Left lung (tissue), 10 donors: Measurements from ENCODE around the gene LOXHD1. TPM values are rescaled to one million over a fixed set of nuclear protein-coding genes. Genes with fewer than 3 reads are reported as not detected.

ENCODE experiments used
- ATAC-seq: fragments of 200-7000 bp; cut with Tn5 transposase; one replicate; pipeline ENCODE4 v1.9.1; 2020; ENCODE audit warnings: moderate library complexity
- DNase-seq, 4 donors: peaks; one replicate each; pipeline ENCODE4 v3.0.0-alpha.2; 2013 to 2020
- H3K27ac ChIP-seq, 2 donors: fragments of 200-600 bp; sonication (generic) in 1 of 2; one replicate each; pipeline versions ENCODE4 v1.5.0 to v1.8.0; 2020 to 2021
- H3K27me3 ChIP-seq, 2 donors: fragments of 200-600 bp; sonication (generic) in 1 of 2; one replicate each; pipeline versions ENCODE4 v1.5.0 to v1.8.0; 2020 to 2021
- H3K36me3 ChIP-seq, 2 donors: fragments of 200-600 bp; sonication (generic) in 1 of 2; one replicate each; pipeline versions ENCODE4 v1.5.0 to v1.8.0; 2020 to 2021
- H3K4me1 ChIP-seq, 2 donors: fragments of 200-600 bp; one replicate each; pipeline ENCODE4 v1.8.0; 2021
- H3K4me3 ChIP-seq, 2 donors: fragments of 200-600 bp; sonication (generic) in 1 of 2; one replicate each; pipeline versions ENCODE4 v1.5.0 to v1.8.0; 2020 to 2021; ENCODE audit warnings: mild to moderate bottlenecking in 1 of 2
- H3K9me3 ChIP-seq, 2 donors: fragments of 200-600 bp; sonication (generic) in 1 of 2; one replicate each; pipeline versions ENCODE4 v1.5.0 to v1.8.0; 2020 to 2021
- intact Hi-C, 2 donors: fragments of 100-400 bp; cut with DNase I; formaldehyde crosslinking; loops; one replicate each; pipeline versions ENCODE4 v1.11.2 to v1.14.2; 2022
- polyA plus RNA-seq, 6 donors: library from polyadenylated mRNA; unstranded; fragments of 120-200 nt; gene quantifications; one replicate each; pipeline ENCODE4 v1.2.1, GENCODE V29; 2013; ENCODE audit not compliant: insufficient read length in 6 of 6
- total RNA-seq, 2 donors: library from RNA; stranded (reverse); fragmentation: NEBNext Ultra II Directional; extraction: Animal tissue kit (Norgen Biotek cat#: 25700); gene quantifications; one replicate each; pipeline ENCODE4 v1.2.1, GENCODE V29; 2021
- TF ChIP-seq, protein P1 (sequence below), 2 donors: fragments of 200-600 bp; sonication (generic) in 1 of 2; IDR thresholded peaks; one replicate each; pipeline versions ENCODE4 v1.5.0 to v1.8.0; 2021; ENCODE audit warnings: antibody characterized with exemption in 2 of 2
- donor health status: DM: no; HTN: yes; CAD: no.
- donor health status: DM: no; HTN: no; CAD: no.

Gene LOXHD1
- total and polyA plus RNA-seq, 8 donors, result 0.52 to 2.0 (median 1.2) TPM

DNA sequence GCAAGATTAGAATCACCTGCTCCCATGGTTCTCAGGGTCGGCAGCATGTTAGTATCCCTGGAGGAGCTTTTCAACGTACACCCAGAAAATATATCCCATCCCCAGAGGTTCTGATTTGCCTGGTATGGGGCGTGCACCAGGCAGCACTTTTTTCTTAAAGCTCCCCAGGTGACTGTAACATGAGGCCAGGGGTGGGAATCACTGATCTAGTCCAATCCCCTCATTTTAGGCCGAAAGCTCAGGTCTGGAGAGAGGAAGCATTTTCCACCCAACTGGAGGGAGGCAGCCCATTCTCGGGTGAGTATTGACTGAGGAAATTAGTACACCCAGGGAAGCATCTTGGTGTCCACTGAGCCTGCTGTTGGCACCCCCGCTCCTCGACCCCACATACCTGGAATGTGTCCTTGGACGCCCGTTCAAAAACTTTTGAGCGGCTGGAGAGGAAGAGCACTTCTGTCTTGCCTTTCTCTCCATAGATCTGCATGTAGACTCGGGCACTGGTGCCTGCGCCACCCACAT is 94.3 kb downstream of the LOXHD1 start:
- Histone ChIP-seq H3K27me3 (no peaks in the 10 kb centered on the region), H3K9me3 (no peaks in the 10 kb centered on the region), H3K27ac (no peak overlapping the region), H3K4me1 (no peaks in the 10 kb centered on the region), H3K36me3 (no peaks in the 10 kb centered on the region), H3K4me3 (no peak overlapping the region)
- no peak for ATAC-seq
- intact Hi-C loops, result no loop called here
- TF ChIP-seq, protein P1, sequence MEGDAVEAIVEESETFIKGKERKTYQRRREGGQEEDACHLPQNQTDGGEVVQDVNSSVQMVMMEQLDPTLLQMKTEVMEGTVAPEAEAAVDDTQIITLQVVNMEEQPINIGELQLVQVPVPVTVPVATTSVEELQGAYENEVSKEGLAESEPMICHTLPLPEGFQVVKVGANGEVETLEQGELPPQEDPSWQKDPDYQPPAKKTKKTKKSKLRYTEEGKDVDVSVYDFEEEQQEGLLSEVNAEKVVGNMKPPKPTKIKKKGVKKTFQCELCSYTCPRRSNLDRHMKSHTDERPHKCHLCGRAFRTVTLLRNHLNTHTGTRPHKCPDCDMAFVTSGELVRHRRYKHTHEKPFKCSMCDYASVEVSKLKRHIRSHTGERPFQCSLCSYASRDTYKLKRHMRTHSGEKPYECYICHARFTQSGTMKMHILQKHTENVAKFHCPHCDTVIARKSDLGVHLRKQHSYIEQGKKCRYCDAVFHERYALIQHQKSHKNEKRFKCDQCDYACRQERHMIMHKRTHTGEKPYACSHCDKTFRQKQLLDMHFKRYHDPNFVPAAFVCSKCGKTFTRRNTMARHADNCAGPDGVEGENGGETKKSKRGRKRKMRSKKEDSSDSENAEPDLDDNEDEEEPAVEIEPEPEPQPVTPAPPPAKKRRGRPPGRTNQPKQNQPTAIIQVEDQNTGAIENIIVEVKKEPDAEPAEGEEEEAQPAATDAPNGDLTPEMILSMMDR (IDR thresholded peaks at IDR 0.05), result no peak
- no peak for DNase-seq

DNA sequence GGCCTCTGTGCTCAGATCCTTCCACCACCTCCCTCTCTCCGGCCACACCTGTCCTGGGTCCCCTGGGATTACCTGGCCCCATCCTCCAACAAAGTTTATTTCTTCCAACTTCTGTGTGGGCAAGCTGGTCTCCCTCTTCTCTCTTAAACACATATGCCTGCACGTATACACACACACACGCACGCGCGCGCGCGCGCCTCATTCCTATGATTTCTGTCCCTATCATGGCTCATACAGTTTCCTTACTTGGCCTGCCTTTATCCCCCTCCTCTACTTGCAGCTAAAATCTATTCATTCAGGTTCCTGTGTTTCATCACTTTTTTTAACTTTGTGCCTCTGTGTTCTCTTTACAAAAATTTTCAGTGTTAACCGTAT is 96.4 kb downstream of the LOXHD1 start:
- intact Hi-C loops, result no loop called here
- no peak for DNase-seq
- no peaks in the 10 kb centered on the region for H3K4me1 ChIP-seq

DNA sequence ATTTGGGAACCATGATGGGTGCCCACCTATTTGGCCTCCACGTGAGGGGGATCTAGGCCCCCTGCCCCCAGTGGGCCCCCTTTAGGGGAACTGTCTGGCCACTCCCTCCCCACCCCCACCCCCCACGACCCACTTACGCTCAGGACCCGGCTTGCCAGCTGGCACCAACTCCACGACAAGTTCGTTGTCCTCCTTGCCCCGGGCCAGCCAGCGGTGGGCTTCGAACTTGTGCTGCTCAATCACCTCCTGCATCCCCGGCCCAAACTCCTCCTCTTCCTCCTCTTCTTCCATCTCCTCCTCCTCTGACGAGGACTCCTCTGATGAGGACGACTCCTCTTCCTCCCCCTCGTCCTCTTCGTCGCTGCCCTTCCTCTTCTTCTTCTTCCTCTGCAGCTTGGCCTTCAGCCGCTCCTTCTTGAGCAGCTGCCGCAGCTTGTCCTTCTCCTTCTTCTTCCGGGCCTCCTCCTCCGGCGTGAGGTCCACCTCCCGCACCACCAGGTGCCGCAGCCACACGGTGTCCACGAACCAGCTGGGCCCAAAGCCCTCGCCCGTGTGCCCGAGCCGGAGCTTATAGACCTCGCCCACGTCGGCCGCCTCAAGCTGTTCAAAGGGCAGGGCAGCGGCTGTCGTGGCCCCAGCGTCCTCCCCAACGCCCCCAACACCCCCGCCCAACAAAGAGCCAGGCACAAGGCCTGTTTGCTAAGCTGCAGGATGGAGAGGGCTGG is 96.9 kb downstream of the LOXHD1 start:
- no peak overlapping the region for H3K27ac ChIP-seq
- no peak for ATAC-seq
- H3K27me3 ChIP-seq, result no peaks in the 10 kb centered on the region
- TF ChIP-seq, protein P1 (IDR thresholded peaks at IDR 0.05), result no peak
- DNase-seq, result no peak
- intact Hi-C loops, result loop anchor here in 1 of 2 donors (5.0 kb wide), 1 partner anchor 62 kb away; no protein-coding TSS in a partner anchor
- H3K4me3 ChIP-seq, result no peak overlapping the region
- no peaks in the 10 kb centered on the region for H3K9me3 ChIP-seq
- H3K36me3 ChIP-seq, result no peaks in the 10 kb centered on the region
- no peaks in the 10 kb centered on the region for H3K4me1 ChIP-seq

More for the DNA sequence above, 96.4 kb downstream of the LOXHD1 start:
- no peak overlapping the region for H3K4me3 ChIP-seq
- no peaks in the 10 kb centered on the region for H3K36me3 ChIP-seq
- H3K9me3 ChIP-seq, result no peaks in the 10 kb centered on the region
- H3K27ac ChIP-seq, result no peak overlapping the region
- ATAC-seq, result no peak
- H3K27me3 ChIP-seq, result no peaks in the 10 kb centered on the region
- TF ChIP-seq, protein P1 (IDR thresholded peaks at IDR 0.05), result no peak

DNA sequence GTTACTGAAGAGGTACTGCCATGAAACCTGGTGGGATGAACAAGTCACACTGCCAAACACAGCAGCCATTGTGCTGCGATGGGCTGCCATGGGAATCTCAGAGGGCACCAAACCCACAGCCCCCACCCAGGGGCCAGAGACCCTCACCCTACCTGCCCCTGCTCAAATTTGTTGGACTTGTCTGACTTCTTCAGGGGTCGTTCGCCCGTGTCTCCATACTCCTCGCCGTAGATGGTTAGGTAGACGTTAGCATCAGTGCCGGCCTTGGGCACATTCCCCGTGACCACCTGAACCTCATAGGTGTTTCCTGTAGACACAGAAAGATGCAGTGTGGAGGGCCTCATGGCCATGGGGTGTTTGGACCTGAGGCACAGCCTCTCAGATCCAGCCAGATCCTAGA is 97.7 kb downstream of the LOXHD1 start:
- TF ChIP-seq, protein P1 (IDR thresholded peaks at IDR 0.05), result no peak
- DNase-seq, result no peak
- no peak overlapping the region for H3K4me3 ChIP-seq
- H3K4me1 ChIP-seq, result no peaks in the 10 kb centered on the region
- H3K27ac ChIP-seq, result no peak overlapping the region
- H3K9me3 ChIP-seq, result no peaks in the 10 kb centered on the region
- ATAC-seq, result no peak
- intact Hi-C loops, result loop anchor here in 1 of 2 donors (5.0 kb wide), 1 partner anchor 63 kb away; no protein-coding TSS in a partner anchor
- no peaks in the 10 kb centered on the region for H3K36me3 ChIP-seq
- no peaks in the 10 kb centered on the region for H3K27me3 ChIP-seq

DNA sequence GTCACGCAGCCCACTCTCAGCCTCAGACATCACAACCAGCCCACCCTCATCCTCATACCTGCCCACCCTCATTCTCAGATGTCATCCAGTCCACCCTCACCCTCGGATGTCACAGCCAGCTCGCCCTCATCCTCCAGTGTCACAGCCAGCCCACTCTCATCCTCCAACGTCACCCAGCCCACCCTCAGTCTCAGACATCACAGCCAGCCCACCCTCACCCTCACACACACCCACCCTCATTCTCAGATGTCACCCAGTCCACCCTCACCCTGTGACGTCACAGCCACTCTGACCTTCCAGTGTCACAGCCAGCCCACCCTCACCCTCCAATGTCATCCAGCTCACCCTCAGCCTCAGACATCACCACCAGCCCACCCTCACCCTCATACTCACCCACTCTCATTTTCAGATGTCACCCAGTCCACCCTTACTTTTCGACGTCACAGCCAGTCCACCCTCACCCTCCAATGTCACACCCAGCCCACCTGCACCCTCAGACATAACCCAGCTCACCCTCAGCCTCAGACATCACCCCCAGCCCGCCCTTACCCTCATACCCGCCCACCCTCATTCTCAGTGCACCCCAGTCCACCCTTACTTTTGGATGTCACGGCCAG is 100.3 kb downstream of the LOXHD1 start:
- H3K9me3 ChIP-seq, result no peaks in the 10 kb centered on the region
- no peaks in the 10 kb centered on the region for H3K27me3 ChIP-seq
- no peaks in the 10 kb centered on the region for H3K4me1 ChIP-seq
- no peak overlapping the region for H3K4me3 ChIP-seq
- H3K27ac ChIP-seq, result no peak overlapping the region
- DNase-seq, result no peak
- ATAC-seq, result no peak
- TF ChIP-seq, protein P1 (IDR thresholded peaks at IDR 0.05), result no peak
- no peaks in the 10 kb centered on the region for H3K36me3 ChIP-seq
- intact Hi-C loops, result loop anchor here in 1 of 2 donors (5.0 kb wide), 1 partner anchor 66 kb away; no protein-coding TSS in a partner anchor
